ENCODE data around the gene SEC16A.
"Not testable (repeated sequence)": the region's sequence is repeated elsewhere in the genome, so short reads cannot be mapped to it uniquely, and the experiment has no call there.

Gene SEC16A

DNA sequence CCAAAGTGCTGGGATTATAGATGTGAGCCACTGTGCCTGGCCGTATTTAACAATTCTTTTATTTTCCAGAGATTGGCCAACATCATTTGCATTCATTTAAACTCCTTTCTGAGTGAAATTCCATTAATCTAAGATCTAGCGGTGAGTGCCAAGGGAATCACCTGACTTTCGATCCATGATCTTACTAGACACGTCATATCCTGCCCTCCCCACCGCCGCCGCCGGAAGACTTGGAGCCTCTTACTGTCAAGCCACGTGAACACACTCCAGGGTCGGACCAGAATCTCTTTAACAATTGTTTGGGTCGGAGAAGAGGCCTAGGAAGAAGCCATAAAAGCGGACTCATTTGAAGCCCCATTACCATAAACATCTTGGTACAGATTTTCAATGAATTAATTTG is 56.1 kb downstream of the SEC16A start:
- no peak for DNase-seq (ENCODE audit: extremely low read depth in 1 of 2, low read depth in 1 of 2)

- DNase-seq (ENCODE audit: extremely low read depth in 1 of 2, low read depth in 1 of 2): peak in 1 of 2 donors; percentile 46
Observed at GRCh38 chr9:136425367-136425766, 57.5 kb downstream of the SEC16A start.

DNA sequence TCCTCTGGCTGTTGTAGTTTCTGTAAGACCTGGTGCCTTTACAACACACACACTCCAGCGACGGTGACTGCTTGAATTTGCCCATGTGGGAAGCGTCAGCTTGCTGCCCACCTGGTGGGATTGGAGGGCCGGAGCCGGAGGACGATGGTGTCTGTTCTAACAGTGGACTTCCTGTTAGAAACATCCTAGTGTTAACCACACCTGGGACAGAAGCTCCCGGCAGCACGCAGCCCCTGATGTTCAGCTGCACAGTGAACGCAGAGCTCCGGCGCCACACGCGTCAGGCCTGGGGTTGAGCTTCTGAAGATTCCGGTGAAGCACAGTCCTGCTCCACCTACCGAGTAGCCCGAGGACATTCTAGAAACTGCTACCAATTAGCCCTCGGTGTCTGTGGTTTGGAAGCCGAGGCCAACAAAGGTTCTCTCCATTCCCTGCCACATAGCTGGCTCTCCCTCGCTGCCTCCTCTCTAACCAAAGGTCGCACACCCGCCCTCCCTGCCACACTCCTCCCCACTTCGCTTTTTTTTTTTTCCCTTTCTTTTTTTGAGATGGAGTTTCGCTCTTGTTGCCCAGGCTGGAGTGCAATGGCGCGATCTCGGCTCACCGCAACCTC is 58.0 kb downstream of the SEC16A start:
- no peak for DNase-seq (ENCODE audit: extremely low read depth in 1 of 2, low read depth in 1 of 2)

DNA sequence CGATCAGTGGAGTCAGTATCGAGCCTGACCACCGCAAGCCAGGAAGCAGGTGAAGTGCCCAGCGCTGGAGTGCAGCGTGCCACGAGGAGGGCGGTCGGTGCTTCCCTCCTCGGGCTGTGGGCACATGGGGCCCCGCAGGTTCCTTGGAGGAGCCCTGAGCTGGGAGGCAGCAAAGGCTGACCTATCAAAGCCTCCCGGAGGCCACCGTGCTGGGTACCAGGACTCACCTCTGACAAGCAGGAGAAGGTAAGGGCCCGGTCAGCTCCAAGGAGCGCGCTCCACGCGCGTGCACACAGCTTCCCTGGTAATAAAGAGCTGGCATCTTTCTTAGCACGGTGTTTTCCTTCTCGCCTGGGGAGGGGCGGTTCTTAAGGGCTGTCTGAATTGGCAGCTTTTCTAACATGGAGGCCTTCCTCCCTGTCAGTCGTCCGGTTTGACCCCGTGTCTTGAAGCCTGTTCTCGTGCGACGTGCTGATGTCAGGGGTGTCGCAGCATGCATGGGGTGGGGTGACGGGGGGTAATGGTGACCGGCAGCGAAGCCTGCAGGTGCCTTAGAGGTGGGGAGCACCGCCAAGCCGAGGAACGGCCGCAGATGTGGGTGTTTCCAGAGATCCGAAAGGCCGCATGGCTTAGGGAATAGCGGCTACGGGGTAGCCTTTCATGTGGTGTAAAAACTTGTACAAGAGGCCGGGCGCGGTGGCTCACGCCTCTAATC is 59.3 kb downstream of the SEC16A start:
- DNase-seq (ENCODE audit: extremely low read depth in 1 of 2, low read depth in 1 of 2): no peak

DNA sequence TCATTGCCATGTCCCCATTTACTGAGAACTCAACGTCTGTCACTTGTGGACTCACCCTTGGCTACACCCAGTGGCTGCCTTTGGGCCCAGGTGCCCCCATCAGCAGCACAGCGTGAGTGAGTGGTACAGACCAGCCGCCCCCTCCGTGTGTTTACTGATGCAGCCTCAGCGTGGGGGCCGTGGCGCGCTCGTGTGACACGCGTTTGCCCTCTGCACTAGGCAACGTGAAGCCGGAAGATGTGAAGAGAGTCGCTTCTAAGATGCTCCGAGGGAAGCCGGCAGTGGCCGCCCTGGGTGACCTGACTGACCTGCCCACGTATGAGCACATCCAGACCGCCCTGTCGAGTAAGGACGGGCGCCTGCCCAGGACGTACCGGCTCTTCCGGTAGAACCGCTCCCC is 60.0 kb downstream of the SEC16A start:
- DNase-seq (ENCODE audit: extremely low read depth in 1 of 2, low read depth in 1 of 2): no peak

DNA sequence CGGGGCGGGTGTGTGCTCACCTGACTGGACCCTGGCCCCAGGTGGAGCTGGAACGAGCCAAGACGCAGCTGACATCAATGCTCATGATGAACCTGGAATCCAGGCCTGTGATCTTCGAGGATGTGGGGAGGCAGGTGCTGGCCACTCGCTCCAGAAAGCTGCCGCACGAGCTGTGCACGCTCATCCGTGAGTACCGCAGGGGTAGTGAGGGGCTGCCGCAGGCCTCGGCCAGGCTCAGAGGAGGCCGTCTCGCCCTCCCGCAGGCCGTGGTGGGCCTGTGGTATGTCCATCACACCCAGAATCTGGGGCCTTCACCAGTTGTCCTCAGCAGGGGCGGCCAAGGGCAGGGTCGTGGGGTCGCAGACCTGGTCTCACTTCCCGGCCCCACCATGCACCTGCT is 61.0 kb downstream of the SEC16A start:
- DNase-seq (ENCODE audit: extremely low read depth in 1 of 2, low read depth in 1 of 2): no peak

GRCh38 chr9:136419092-136419420 is 63.8 kb downstream of the SEC16A start:
- no peak for DNase-seq (ENCODE audit: extremely low read depth in 1 of 2, low read depth in 1 of 2)

- DNase-seq (ENCODE audit: extremely low read depth in 1 of 2, low read depth in 1 of 2): no peak
Observed at GRCh38 chr9:136418182-136419091, 64.4 kb downstream of the SEC16A start.

GRCh38 chr9:136416914-136417313 is 65.9 kb downstream of the SEC16A start:
- no peak for DNase-seq (ENCODE audit: extremely low read depth in 1 of 2, low read depth in 1 of 2)

DNA sequence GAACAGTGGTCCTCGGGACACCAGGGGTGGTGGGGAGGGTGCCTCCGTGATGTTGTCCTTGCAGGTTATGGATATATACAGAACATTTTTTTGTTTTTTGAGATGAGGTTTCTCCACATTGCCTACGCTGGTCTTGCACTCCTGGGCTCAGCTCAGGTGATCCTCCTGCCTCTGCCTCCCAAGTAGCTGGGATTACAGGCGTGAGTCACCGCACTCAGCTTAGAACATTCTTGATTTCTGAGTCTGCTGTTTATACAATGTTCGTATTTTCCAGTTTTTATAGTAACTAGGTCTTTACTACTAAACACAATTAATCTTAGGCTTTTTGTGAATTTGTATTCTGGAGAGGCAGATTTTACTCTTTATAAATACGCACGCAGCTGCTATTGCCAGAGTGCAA is 66.4 kb downstream of the SEC16A start:
- DNase-seq (ENCODE audit: extremely low read depth in 1 of 2, low read depth in 1 of 2): no peak

DNA sequence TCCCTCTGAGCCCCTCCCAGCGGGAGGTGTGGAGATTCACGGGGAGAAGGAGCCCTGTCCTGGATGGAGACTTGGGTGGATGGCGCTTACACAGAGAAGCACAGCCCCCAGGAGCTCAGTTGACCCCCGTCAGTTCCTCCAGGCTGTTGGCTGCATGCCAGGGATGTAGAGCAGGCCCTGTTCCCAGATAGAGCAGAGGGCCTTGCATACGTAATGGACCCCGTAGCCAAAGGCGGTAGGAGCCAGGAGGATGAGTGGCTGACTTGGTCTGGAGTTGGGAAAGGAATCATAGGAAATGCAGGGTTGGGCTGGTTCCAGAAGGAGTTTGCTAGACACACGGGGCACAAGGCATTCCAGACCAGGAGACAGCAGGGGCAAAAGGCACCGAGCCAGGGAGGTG is 69.9 kb downstream of the SEC16A start:
- no peak for DNase-seq (ENCODE audit: extremely low read depth in 1 of 2, low read depth in 1 of 2)

DNA sequence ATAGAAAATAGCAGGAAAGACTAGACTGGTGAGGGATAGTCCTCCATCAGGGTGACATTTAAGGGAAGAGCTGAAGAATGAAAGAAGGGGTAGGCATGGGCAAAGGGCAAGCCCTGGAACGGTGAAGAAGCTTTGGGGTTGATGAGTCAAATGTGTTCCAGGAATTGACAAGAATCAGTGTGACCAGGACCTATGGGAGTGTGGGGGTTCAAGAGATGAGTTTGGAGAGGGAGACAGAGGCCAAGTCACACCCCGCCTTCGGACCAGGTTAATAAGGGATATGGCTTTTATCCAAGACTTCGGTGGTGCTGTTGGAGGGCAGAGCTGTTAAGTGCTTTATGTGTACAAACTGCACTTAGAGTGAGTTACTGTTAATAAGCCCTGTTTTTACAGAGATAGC is 71.5 kb downstream of the SEC16A start:
- no peak for DNase-seq (ENCODE audit: extremely low read depth in 1 of 2, low read depth in 1 of 2)

- peak; percentile 90 to 91 for DNase-seq (ENCODE audit: extremely low read depth in 1 of 2, low read depth in 1 of 2)
Observed at GRCh38 chr9:136410500-136411287, 72.1 kb downstream of the SEC16A start, which contains the start of the genes ENTR1 and PMPCA. ENTR1 (minus strand) TSS chr9:136410614; CDS start chr9:136410397, 217 bp downstream. PMPCA (plus strand) TSS chr9:136410658; CDS start chr9:136410669, 11 bp downstream.

DNA sequence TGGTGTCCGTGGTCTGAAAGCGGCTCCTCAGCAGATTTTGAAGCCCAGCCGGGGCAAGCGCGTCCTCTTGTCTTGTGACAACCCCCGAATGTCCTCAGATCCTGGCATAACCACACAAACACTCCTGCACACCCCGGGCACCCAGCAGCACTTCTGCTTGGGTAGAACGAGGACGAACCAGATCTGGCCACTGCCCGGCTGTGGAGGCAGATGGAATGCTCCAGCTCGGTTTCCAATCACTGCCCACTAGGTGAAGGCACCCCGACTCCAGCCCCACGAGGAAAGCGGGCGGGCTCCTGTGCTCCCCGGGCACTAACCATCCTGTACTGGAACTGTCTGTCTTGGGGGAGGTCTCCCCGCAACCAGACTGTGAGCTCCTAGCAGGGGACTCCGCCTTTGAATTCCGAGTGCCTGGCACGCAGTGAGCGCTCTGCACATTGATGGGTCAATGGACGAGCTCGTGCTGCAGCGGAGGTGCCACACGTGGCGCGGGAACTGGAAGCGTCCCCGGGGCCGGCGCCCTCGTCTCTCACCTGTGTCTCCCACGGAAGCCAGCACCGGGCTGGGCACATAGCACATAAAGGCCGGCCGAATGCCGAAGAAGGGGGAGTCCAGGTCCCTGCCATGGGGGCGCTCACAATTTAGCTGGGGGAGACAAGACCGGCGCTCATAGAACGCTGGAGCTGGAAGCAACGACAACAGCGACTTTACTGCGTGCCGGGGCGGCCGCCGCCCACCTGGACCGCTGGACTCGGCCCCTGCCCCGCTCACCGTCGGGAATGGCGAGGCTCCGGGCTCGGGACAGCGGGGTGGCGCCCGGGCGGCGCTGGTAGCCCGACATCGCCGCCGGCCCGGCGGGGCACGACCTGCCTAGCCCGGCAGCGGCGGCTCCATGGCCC is 73.0 kb downstream of the SEC16A start:
- DNase-seq (ENCODE audit: extremely low read depth in 1 of 2, low read depth in 1 of 2): peak in 1 of 2 donors; percentile 17

DNA sequence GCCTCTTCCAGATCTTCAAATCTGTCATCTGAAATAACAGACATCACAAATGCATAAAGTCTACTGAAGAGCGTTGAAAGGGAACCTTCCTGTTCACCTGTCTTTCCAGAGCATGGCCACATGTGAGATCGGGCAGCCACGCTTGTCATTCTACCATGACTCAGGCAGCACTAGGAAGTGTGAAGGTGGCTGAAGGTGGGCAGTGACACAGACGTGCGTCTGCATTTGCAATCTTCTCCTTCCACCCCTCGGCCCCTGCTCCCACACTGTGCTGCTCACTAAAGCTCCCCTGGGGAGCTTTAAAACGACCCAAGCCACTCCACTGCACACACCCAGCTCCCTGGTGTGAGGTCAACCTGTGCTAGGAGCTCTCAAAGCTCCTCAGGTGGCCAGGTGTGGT is 74.9 kb downstream of the SEC16A start:
- no peak for DNase-seq (ENCODE audit: extremely low read depth in 1 of 2, low read depth in 1 of 2)

DNA sequence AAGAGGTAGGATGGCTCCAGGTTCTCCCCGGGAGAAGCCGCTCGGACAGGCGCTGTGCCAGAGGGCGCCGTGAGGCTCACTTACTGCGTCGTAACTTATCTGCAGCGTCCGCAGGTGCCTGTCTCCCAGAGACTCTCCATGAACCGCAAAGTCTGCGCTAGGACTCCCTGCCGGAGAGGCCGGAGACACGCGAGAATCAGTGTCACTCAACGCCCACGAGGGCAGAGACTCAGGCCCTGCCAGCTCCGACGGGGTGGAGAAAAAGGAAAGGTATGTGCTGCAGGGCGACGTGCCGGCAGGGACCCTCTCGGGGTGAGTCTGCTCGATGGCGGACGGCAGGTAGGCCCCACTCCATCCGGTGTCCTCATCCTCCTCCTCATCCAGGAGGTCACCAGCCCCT is 75.8 kb downstream of the SEC16A start:
- DNase-seq (ENCODE audit: extremely low read depth in 1 of 2, low read depth in 1 of 2): not testable (repeated sequence)

- DNase-seq (ENCODE audit: extremely low read depth in 1 of 2, low read depth in 1 of 2): not testable (repeated sequence)
Observed at GRCh38 chr9:136405904-136406303, 76.9 kb downstream of the SEC16A start.

GRCh38 chr9:136405481-136405880 is 77.4 kb downstream of the SEC16A start:
- no peak for DNase-seq (ENCODE audit: extremely low read depth in 1 of 2, low read depth in 1 of 2)

DNA sequence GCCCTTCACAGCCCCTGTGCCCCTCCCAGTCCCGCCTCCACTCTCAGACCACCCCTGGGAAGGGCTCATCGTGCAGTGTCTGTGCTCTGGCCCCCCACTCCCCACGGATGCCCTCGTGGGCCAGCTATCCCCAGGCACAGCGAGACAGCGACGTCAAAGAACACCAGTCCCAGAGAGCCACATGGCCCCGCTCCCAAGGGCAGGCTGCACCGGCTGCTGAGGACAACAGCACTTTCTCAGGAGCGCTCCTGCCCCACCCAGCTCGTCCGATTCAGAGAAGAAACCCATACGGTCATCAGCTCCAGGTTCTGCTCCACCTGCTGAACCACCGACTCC is 78.1 kb downstream of the SEC16A start:
- no peak for DNase-seq (ENCODE audit: extremely low read depth in 1 of 2, low read depth in 1 of 2)

Data from stimulated activated CD8-positive, alpha-beta memory T cell treated with anti-CD3 and anti-CD28 coated beads, Interleukin-7, amount 100 ng/mL, for 48 hours (primary cell).